ENCODE results near the gene CLIP1.

The CLIP1 gene

GRCh38 chr12:122394626-122395194, 27.8 kb downstream of the CLIP1 start:
- ChIA-PET CTCF (no interaction called here), POLR2A (ENCODE audit: low non-redundant PET) (no interaction called here)
- peak overlapping the region; percentile 17; the same call in 1 of the 2 replicates for H3K27ac ChIP-seq

DNA sequence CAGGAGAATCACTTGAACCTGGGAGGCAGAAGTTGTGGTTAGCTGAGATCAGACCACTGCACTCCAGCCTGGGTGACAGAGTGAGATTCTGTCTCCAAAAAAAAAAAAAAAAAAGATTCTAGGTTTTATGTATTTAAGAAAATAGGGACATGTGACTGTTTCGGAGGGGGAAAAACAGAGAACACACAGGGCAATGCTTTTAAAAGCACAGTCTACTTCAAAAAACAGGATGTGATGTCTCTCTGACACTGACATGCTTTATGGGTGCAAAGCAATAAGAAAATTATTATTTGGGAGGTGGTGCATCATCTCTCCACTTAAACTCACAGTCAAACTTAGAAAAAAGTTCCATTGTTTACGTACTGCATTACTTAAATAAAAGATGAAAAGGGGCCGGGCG, 28.7 kb downstream of the CLIP1 start:
- no peak overlapping the region; the same call in 1 of the 2 replicates for H3K27ac ChIP-seq
- ChIA-PET POLR2A (ENCODE audit: low non-redundant PET) (no interaction called here), CTCF (interaction anchor here (0.7 to 0.8 kb wide), 2 partner anchors 14 to 55 kb away, joined by 3 to 4 read pairs; no protein-coding TSS in a partner anchor)
- DNase-seq (ENCODE audit: low spot score): no peak
- no peak for TF ChIP-seq CTCF (conservative IDR thresholded peaks at IDR 0.05; ENCODE audit: low read depth)

More at GRCh38 chr12:122394626-122395194, 27.8 kb downstream of the CLIP1 start:
- no peak for DNase-seq (ENCODE audit: low spot score)
- TF ChIP-seq CTCF (conservative IDR thresholded peaks at IDR 0.05; ENCODE audit: low read depth): no peak

DNA sequence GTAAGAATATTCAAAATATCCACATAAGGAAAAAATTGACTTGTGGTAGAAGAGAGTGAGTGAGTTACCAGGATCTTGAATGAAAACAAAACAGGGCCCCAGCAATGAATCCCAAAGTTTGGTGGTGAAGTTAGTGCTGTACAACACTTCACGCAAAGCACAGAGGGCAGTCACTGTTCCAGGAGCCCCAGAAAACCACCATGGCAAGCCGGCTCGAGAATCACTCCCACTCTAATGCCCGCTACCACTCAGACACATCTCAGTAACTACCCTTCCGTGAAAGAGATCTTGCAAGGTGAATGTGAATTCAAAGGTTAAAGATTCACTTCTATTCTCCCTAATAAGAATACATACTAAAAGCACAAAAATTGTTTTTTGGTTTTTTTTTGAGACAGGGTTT, 30.1 kb downstream of the CLIP1 start:
- H3K27ac ChIP-seq: no peak overlapping the region
- ChIA-PET CTCF (no interaction called here), POLR2A (ENCODE audit: low non-redundant PET) (no interaction called here)
- TF ChIP-seq CTCF (conservative IDR thresholded peaks at IDR 0.05; ENCODE audit: low read depth): no peak
- DNase-seq (ENCODE audit: low spot score): no peak

GRCh38 chr12:122389677-122390076, 32.8 kb downstream of the CLIP1 start:
- POLR2A ChIA-PET (ENCODE audit: low non-redundant PET): no interaction called here
- CTCF ChIA-PET: interaction anchor here (1.8 kb wide), 1 partner anchor 10 kb away, joined by 6 read pairs; no protein-coding TSS in a partner anchor
- TF ChIP-seq CTCF (conservative IDR thresholded peaks at IDR 0.05; ENCODE audit: low read depth): no peak
- no peak overlapping the region for H3K27ac ChIP-seq
- DNase-seq (ENCODE audit: low spot score): no peak

GRCh38 chr12:122387887-122388286, 34.6 kb downstream of the CLIP1 start:
- POLR2A ChIA-PET (ENCODE audit: low non-redundant PET): no interaction called here
- H3K27ac ChIP-seq: no peak overlapping the region
- CTCF ChIA-PET: interaction anchor here (1.1 to 1.8 kb wide), 3 partner anchors 11 to 84 kb away, joined by 4 to 6 read pairs (median 4); no protein-coding TSS in a partner anchor

More at GRCh38 chr12:122387887-122388286, 34.6 kb downstream of the CLIP1 start:
- no peak for DNase-seq (ENCODE audit: low spot score)
- no peak for TF ChIP-seq CTCF (conservative IDR thresholded peaks at IDR 0.05; ENCODE audit: low read depth)

All from RWPE1 (cell line).